ENCODE results near the gene MISP. TPM values are rescaled to one million over a fixed set of nuclear protein-coding genes. Genes with fewer than 3 reads are reported as not detected.

MISP gene
- total and polyA plus RNA-seq, 2 of the 13 experiments (the other 11 are each of a cell fraction or from before 2014, with no cell fraction given), result 0.67 to 1.3 TPM

GRCh38 chr19:796692-797527 lies 46.0 kb downstream of the MISP start, which contains the start of gene PTBP1 (continued):
- TF ChIP-seq ZNF770 (CRISPR knock-in tag; IDR thresholded peaks at IDR 0.05) (peak; percentile 23; the same call in 1 of the 2 replicates), KLF9 (CRISPR knock-in tag; IDR thresholded peaks at IDR 0.05; ENCODE audit: low read depth) (no peak), ZNF761 (CRISPR knock-in tag; conservative IDR thresholded peaks at IDR 0.05) (no peak), ZNF780A (CRISPR knock-in tag; IDR thresholded peaks at IDR 0.05) (no peak; the same call in 1 of the 2 replicates), ZNF660 (CRISPR knock-in tag; IDR thresholded peaks at IDR 0.05; ENCODE audit: borderline replicate concordance, low read depth) (no peak), SPEN (CRISPR knock-in tag; IDR thresholded peaks at IDR 0.05; ENCODE audit: low read depth) (peak; percentile 90; the same call in 1 of the 2 replicates), ZFP62 (CRISPR knock-in tag; IDR thresholded peaks at IDR 0.05) (no peak), SNAPC2 (CRISPR knock-in tag; IDR thresholded peaks at IDR 0.05) (no peak; the same call in 1 of the 2 replicates), ZNF564 (CRISPR knock-in tag; IDR thresholded peaks at IDR 0.05) (peak; percentile 74), RNF2 (conservative IDR thresholded peaks at IDR 0.05; ENCODE audit: low read depth) (peak; percentile 52; the same call in 1 of the 2 replicates), ZNF18 (CRISPR knock-in tag; IDR thresholded peaks at IDR 0.05; ENCODE audit: insufficient replicate concordance) (no peak), ETV6 (CRISPR knock-in tag; conservative IDR thresholded peaks at IDR 0.05) (peak; percentile 34; the same call in 1 of the 2 replicates), KLF12 (CRISPR knock-in tag; IDR thresholded peaks at IDR 0.05; ENCODE audit: borderline replicate concordance) (no peak; the same call in 1 of the 2 replicates), TBX2 (CRISPR knock-in tag; IDR thresholded peaks at IDR 0.05; ENCODE audit: borderline replicate concordance) (peak; percentile 68), ZNF337 (CRISPR knock-in tag; IDR thresholded peaks at IDR 0.05; ENCODE audit: borderline replicate concordance, low read depth) (no peak), MLXIP (CRISPR knock-in tag; IDR thresholded peaks at IDR 0.05; ENCODE audit: borderline replicate concordance) (no peak), ATF2 (CRISPR knock-in tag; IDR thresholded peaks at IDR 0.05) (peak; percentile 67; the same call in 1 of the 2 replicates), ATM (IDR thresholded peaks at IDR 0.05; ENCODE audit: borderline replicate concordance) (no peak), ISL2 (CRISPR knock-in tag; IDR thresholded peaks at IDR 0.05) (peak; percentile 61), SCMH1 (CRISPR knock-in tag; IDR thresholded peaks at IDR 0.05; ENCODE audit: borderline replicate concordance) (no peak)
- TF ChIP-seq, protein P1, sequence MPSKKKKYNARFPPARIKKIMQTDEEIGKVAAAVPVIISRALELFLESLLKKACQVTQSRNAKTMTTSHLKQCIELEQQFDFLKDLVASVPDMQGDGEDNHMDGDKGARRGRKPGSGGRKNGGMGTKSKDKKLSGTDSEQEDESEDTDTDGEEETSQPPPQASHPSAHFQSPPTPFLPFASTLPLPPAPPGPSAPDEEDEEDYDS (CRISPR knock-in tag; IDR thresholded peaks at IDR 0.05), result peak; percentile 89

All from HepG2 (cell line).